GM23338 (cell line): ENCODE data around the gene MCC. TPM values are rescaled to one million over a fixed set of nuclear protein-coding genes. Genes with fewer than 3 reads are reported as not detected.

ENCODE experiments used
- ATAC-seq: fragments of 200-7000 bp; cut with Tn5 transposase; 3 replicates; pipeline ENCODE4 v1.9.1; 2020
- DNase-seq: peaks from one replicate; pipeline ENCODE4 v3.0.0-alpha.2; 2015; ENCODE audit warnings: low spot score
- H2AFZ ChIP-seq: fragments of 200-600 bp; sonication (generic); 2 replicates; pipeline ENCODE4 v1.8.0; 2016; ENCODE audit warnings: antibody characterized with exemption, mild to moderate bottlenecking, moderate library complexity
- H3F3A ChIP-seq: fragments of 200-600 bp; sonication (generic); replicated peaks from 2 replicates; pipeline ENCODE4 v1.8.0; 2017; ENCODE audit warnings: antibody characterized with exemption, mixed run types, low read depth
- H3K27ac ChIP-seq: fragments of 200-600 bp; sonication (generic); 2 replicates; pipeline ENCODE4 v1.6.1; 2016; ENCODE audit warnings: low read depth
- H3K27me3 ChIP-seq: fragments of 200-600 bp; sonication (generic); 2 replicates; pipeline ENCODE4 v1.8.0; 2016; ENCODE audit warnings: mild to moderate bottlenecking, mixed run types, moderate library complexity; ENCODE audit not compliant: insufficient read depth
- H3K36me3 ChIP-seq: fragments of 200-600 bp; sonication (generic); 2 replicates; pipeline ENCODE4 v1.8.0; 2016; ENCODE audit warnings: mild to moderate bottlenecking; ENCODE audit not compliant: insufficient read depth
- H3K4me1 ChIP-seq: fragments of 200-600 bp; sonication (generic); 2 replicates; pipeline ENCODE4 v1.8.0; 2016; ENCODE audit warnings: mild to moderate bottlenecking, moderate library complexity; ENCODE audit not compliant: insufficient read depth
- H3K4me2 ChIP-seq: fragments of 200-600 bp; sonication (generic); 2 replicates; pipeline ENCODE4 v1.7.1; 2017; ENCODE audit warnings: mixed run types
- H3K4me3 ChIP-seq: fragments of 200-600 bp; sonication (generic); 2 replicates; pipeline ENCODE4 v1.6.1; 2016; ENCODE audit warnings: mixed run types
- H3K79me2 ChIP-seq: fragments of 200-600 bp; sonication (generic); replicated peaks from 2 replicates; pipeline ENCODE4 v1.8.0; 2017; ENCODE audit warnings: mild to moderate bottlenecking; ENCODE audit not compliant: insufficient read depth
- H3K9me2 ChIP-seq: fragments of 200-600 bp; sonication (generic); 2 replicates; pipeline ENCODE4 v1.8.0; 2017; ENCODE audit not compliant: insufficient read depth
- H4K20me1 ChIP-seq: fragments of 200-600 bp; sonication (generic); replicated peaks from 2 replicates; pipeline ENCODE4 v1.8.0; 2017; ENCODE audit warnings: mild to moderate bottlenecking; ENCODE audit not compliant: insufficient read depth
- H3K27ac Mint-ChIP-seq: 2 replicates; pipeline ENCODE4 v1.8.0; 2020; ENCODE audit warnings: inconsistent platforms, mild to moderate bottlenecking, moderate library complexity, mixed read lengths
- H3K27me3 Mint-ChIP-seq: 3 replicates; pipeline ENCODE4 v1.8.0; 2022; ENCODE audit warnings: low read depth, mild to moderate bottlenecking, moderate library complexity, mixed read lengths, inconsistent platforms; ENCODE audit not compliant: insufficient read depth, poor library complexity
- H3K36me3 Mint-ChIP-seq: 3 replicates; pipeline ENCODE4 v1.8.0; 2021; ENCODE audit warnings: low read depth, mild to moderate bottlenecking, inconsistent platforms, moderate library complexity, mixed read lengths
- H3K4me1 Mint-ChIP-seq: 3 replicates; pipeline ENCODE4 v1.8.0; 2020; ENCODE audit warnings: mild to moderate bottlenecking, inconsistent platforms, mixed read lengths
- H3K4me3 Mint-ChIP-seq: 3 replicates; pipeline ENCODE4 v1.8.0; 2021; ENCODE audit warnings: moderate library complexity, mild to moderate bottlenecking, inconsistent platforms, mixed read lengths
- H3K9me3 Mint-ChIP-seq: 3 replicates; pipeline ENCODE4 v1.8.0; 2020; ENCODE audit warnings: moderate library complexity, mild to moderate bottlenecking, inconsistent platforms, mixed read lengths
- CREB1 ChIP-seq: fragments of 250-450 bp; sonication (Bioruptor Pico); IDR thresholded peaks from 2 replicates; pipeline ENCODE4 v1.5.0; 2020; ENCODE audit warnings: low read depth, mild to moderate bottlenecking, moderate library complexity
- CTCF ChIP-seq, 2 experiments: fragments of 200-600 bp in 1 of 2; sonication (generic) in 1 of 2; conservative IDR thresholded peaks; 2 replicates each; pipeline versions ENCODE4 v1.5.1 to v1.6.1; 2016 to 2017; ENCODE audit warnings: antibody characterized with exemption in 2 of 2, low read depth in 2 of 2, mild to moderate bottlenecking in 2 of 2, moderate library complexity in 1 of 2
- EZH2 ChIP-seq: fragments of 200-600 bp; sonication (generic); IDR thresholded peaks from one replicate; pipeline ENCODE4 v1.8.0; 2017; ENCODE audit warnings: antibody characterized with exemption, mild to moderate bottlenecking, low read depth; ENCODE audit not compliant: unreplicated experiment
- EZH2phosphoT487 ChIP-seq: fragments of 200-600 bp; sonication (generic); IDR thresholded peaks from one replicate; pipeline ENCODE4 v1.8.1; 2018; ENCODE audit warnings: antibody characterized with exemption; ENCODE audit not compliant: unreplicated experiment
- JUNB ChIP-seq: IDR thresholded peaks from one replicate; pipeline ENCODE4 v1.6.1; 2016; ENCODE audit warnings: antibody characterized with exemption; ENCODE audit not compliant: unreplicated experiment
- NANOG ChIP-seq: IDR thresholded peaks from 2 replicates; pipeline ENCODE4 v1.6.1; 2016; ENCODE audit warnings: antibody characterized with exemption, borderline replicate concordance
- STAT1 ChIP-seq: IDR thresholded peaks from one replicate; pipeline ENCODE4 v1.6.1; 2016; ENCODE audit warnings: antibody characterized with exemption; ENCODE audit not compliant: unreplicated experiment
- ZNF114 ChIP-seq: fragments of 250-450 bp; sonication (Bioruptor Pico); IDR thresholded peaks from 2 replicates; pipeline ENCODE4 v1.5.0; 2020; ENCODE audit warnings: mild to moderate bottlenecking, moderate library complexity
- ZNF462 ChIP-seq: fragments of 250-450 bp; sonication (Bioruptor Pico); IDR thresholded peaks from 2 replicates; pipeline ENCODE4 v1.5.0; 2020; ENCODE audit warnings: mild to moderate bottlenecking, moderate library complexity
- polyA plus RNA-seq: library from polyadenylated mRNA; unstranded; fragments of >200 nt; fragmentation: Nextera tagmentation; extraction: Ambion mirVana; gene quantifications from 2 replicates; pipeline ENCODE4 v1.2.1, GENCODE V29; 2016
- total RNA-seq: library from RNA; depleted of rRNA; stranded (reverse); fragments of >200 nt; shearing (Covaris generic); gene quantifications from 2 replicates; pipeline ENCODE4 v1.2.3, GENCODE V29; 2014
- TF ChIP-seq, protein P1 (sequence below): IDR thresholded peaks from one replicate; pipeline ENCODE4 v1.6.1; 2018; ENCODE audit warnings: antibody characterized with exemption; ENCODE audit not compliant: unreplicated experiment

MCC gene
- total and polyA plus RNA-seq, 2 experiments from 2014 or later = 3.8 to 10.1 TPM

DNA sequence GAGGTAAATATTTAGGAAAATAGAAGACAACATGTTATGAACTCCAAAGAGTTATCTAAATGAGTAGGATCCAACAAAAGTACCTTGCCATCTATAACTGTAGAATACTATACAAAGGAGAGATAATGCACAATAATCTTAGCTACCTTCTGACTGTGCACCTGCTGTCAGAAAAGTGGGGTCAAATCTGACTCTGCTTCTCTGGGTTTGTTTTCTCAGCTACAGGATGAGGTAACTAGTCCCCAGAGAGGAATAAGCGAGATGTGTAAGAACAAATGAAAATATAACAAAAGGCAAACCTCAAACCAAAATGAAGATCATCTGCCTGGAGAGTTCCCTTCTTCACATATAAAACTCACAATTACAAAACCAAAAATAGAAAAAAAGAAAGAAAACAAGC, 306.8 kb downstream of the MCC start:
- no peaks in the 10 kb centered on the region for H3K27me3 Mint-ChIP-seq

More for the DNA sequence above, 306.8 kb downstream of the MCC start:
- Histone ChIP-seq H3K79me2 (no peaks in the 10 kb centered on the region), H3K4me2 (no peak overlapping the region), H3F3A (no peaks in the 10 kb centered on the region), H4K20me1 (no peaks in the 10 kb centered on the region), H3K27ac (no peak overlapping the region), H3K4me3 (no peak overlapping the region), H3K9me2 (no peaks in the 10 kb centered on the region), H2AFZ (no peak overlapping the region), H3K36me3 (no peaks in the 10 kb centered on the region), H3K4me1 (peaks cover 23% of the 10 kb centered on the region; the same call in 1 of the 2 replicates), H3K27me3 (no peaks in the 10 kb centered on the region)
- H3K4me1 Mint-ChIP-seq = peaks cover 56% of the 10 kb centered on the region
- ATAC-seq = no peak
- no peaks in the 10 kb centered on the region for H3K36me3 Mint-ChIP-seq
- TF ChIP-seq EZH2 (no peak), JUNB (no peak), ZNF114 (CRISPR knock-in tag) (no peak), STAT1 (no peak), CREB1 (CRISPR knock-in tag) (no peak), CTCF (conservative IDR thresholded peaks at IDR 0.05; ENCODE audit: low read depth in 2 of 2) (no peak), ZNF462 (no peak), EZH2phosphoT487 (no peak), NANOG (no peak)
- TF ChIP-seq, protein P1, sequence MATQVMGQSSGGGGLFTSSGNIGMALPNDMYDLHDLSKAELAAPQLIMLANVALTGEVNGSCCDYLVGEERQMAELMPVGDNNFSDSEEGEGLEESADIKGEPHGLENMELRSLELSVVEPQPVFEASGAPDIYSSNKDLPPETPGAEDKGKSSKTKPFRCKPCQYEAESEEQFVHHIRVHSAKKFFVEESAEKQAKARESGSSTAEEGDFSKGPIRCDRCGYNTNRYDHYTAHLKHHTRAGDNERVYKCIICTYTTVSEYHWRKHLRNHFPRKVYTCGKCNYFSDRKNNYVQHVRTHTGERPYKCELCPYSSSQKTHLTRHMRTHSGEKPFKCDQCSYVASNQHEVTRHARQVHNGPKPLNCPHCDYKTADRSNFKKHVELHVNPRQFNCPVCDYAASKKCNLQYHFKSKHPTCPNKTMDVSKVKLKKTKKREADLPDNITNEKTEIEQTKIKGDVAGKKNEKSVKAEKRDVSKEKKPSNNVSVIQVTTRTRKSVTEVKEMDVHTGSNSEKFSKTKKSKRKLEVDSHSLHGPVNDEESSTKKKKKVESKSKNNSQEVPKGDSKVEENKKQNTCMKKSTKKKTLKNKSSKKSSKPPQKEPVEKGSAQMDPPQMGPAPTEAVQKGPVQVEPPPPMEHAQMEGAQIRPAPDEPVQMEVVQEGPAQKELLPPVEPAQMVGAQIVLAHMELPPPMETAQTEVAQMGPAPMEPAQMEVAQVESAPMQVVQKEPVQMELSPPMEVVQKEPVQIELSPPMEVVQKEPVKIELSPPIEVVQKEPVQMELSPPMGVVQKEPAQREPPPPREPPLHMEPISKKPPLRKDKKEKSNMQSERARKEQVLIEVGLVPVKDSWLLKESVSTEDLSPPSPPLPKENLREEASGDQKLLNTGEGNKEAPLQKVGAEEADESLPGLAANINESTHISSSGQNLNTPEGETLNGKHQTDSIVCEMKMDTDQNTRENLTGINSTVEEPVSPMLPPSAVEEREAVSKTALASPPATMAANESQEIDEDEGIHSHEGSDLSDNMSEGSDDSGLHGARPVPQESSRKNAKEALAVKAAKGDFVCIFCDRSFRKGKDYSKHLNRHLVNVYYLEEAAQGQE = no peak
- H3K27ac Mint-ChIP-seq = no peak overlapping the region
- H3K9me3 Mint-ChIP-seq = no peaks in the 10 kb centered on the region
- no peak for DNase-seq
- H3K4me3 Mint-ChIP-seq = no peak overlapping the region
